GM10266 (cell line): ENCODE results near the gene GBGT1.

Experiments used
- DNase-seq: peaks from one replicate; pipeline ENCODE4 v3.0.0; 2012; ENCODE audit errors: extremely low spot score
- CTCF ChIP-seq: IDR thresholded peaks from 2 replicates; pipeline ENCODE4 v1.5.1; 2012; ENCODE audit warnings: mild to moderate bottlenecking, low read depth; ENCODE audit not compliant: control insufficient read depth, insufficient read depth; ENCODE audit errors: missing control alignments

Gene GBGT1

DNA sequence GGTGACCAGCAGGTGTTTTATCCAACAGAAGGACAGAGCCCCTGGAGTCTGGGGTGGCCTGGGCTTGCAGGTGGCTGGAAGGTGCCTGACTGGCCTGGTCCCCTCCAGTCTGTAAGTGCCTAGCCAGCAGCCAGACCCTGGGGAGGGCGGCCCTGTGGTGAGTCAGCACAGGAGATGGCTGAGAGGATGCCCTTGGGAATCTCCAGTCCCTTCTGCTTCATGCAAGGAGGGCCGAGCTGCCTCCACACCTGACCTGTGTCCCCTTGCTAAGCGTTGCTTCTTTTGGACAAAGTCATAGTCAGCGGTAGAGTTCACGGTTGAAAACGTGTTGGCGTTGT is 25.1 kb upstream of the GBGT1 start:
- no peak for DNase-seq

GRCh38 chr9:133188006-133188842 is 24.5 kb upstream of the GBGT1 start:
- peak; percentile 40 for DNase-seq
- peak; percentile 26 for TF ChIP-seq CTCF

More for the DNA sequence above, 25.1 kb upstream of the GBGT1 start:
- TF ChIP-seq CTCF = no peak

- DNase-seq = no peak
- TF ChIP-seq CTCF = no peak
These were observed 23.9 kb upstream of the GBGT1 start for GRCh38 chr9:133187561-133188005.

- no peak for DNase-seq
- no peak for TF ChIP-seq CTCF
These were observed 23.0 kb upstream of the GBGT1 start for GRCh38 chr9:133186736-133187135.

- TF ChIP-seq CTCF = peak; percentile 40
- DNase-seq = peak; percentile 20
These were observed 21.3 kb upstream of the GBGT1 start for GRCh38 chr9:133184971-133185370.

DNA sequence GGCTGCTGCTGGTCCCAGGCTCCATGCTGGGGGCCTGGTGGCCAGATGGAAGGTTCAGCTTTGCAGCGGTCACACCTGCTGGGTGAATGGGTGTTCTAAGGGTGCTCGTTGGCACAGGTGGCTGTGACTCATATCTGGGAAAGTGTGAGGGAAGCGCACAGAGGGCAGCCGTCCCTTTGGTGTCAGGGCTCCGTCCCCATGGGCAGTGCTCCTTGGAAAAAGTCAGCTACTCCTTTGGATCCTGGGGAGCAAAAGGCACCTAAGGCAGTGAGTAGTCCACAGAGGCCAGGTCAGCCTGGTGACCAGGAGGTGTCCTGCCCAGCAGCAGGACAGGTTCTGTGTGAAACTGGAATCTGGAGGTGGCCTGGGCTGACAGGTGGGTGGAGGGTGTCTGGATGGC is 18.4 kb upstream of the GBGT1 start:
- DNase-seq = no peak
- TF ChIP-seq CTCF = no peak

- no peak for TF ChIP-seq CTCF
- no peak for DNase-seq
These were observed 17.8 kb upstream of the GBGT1 start for GRCh38 chr9:133181561-133181960.
